ENCODE results near the gene LYAR.

LYAR gene

DNA sequence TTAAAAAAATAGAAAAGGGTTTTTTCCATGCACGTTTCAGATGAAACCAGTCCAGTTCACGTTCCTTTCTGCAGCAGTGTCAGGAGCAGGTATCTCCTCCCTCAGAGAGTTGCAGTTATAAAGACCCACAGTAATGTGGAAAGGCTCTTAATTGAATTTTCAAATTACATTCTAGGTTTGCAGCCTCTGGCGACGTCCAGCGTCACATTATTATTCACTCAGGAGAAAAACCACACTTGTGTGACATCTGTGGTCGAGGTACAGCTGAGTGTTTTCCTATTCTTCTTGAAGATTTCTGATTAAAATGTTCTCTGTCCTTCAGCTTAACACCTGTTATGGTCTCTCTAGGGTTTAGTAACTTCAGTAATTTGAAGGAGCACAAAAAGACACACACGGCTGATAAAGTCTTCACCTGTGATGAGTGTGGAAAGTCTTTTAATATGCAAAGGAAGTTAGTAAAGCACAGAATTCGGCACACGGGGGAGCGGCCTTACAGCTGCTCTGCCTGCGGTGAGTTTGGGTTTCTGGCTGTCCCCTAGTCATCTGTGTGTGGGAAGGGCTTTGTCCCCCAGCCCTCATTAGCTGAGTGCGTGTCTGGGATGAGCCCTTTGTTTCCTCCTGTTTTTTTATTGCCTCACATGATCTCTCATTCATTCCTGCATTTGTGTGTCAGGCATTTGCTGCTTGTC, 25.7 kb upstream of the LYAR start:
- no peak for DNase-seq

DNA sequence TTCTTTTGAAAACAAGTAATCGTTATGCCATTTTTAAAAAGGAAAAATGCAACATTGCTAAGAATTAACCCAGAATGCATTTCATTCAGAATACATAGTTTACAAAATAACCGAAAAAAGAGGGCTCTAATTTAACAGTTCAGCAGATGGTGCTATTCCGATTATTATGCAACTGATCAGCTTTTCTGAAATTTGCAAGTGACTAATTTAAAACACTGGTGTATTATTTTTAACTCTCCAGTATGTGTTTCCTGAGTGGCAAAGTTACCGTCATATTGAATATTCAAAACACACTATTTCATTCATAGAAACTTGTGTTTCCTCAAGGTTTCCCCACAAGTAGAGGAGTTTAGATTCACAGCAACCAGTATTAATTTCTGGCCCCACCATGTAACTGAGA, 21.2 kb upstream of the LYAR start:
- DNase-seq: no peak

DNA sequence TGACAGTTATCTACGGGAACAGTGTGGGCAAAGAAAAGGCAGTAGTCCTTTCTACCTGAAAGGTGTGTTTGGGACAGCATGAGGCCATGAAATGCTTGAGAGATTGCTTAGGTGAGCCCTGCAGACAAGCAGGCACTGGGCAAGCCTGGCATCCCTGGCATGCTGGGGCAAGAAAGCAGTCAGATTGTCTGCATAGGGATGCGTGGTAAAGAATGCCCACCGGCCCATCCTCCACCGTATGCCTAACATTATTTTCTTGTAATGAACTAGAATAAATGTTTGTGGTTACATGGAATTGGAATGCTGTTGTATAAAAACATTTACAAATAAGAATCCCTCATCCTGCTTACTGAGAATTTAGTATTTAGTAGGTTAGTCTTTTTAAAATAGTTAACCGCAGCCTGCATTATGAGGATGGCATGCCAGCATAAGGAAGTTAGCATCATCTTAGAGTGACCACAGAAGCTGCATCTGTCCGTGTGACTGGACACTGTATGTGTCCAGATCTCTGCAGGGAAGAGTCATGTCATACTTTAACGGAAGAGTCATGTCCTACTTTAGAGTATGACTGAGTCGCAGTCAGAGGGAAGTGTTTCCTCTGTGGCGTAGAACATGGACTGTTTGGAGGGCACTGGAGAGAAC, 19.0 kb upstream of the LYAR start:
- DNase-seq: no peak

- DNase-seq: no peak
Measured at GRCh38 chr4:4306920-4307319, 17.0 kb upstream of the LYAR start.

DNA sequence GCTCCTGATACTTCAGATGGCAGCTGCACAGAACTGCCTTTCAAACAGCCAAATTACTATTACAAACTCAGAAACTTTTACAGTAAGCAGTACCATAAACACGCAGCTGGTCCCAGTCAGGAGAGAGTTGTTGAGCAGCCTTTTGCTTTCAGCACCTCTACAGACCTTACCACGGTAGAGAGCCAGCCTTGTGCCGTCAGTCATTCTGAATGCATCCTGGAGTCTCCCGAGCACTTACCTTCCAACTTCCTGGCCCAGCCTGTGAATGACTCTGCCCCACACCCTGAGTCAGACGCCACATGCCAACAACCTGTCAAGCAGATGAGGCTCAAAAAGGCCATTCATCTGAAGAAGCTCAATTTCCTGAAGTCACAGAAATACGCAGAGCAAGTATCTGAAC, 12.5 kb upstream of the LYAR start:
- DNase-seq: no peak

- no peak for DNase-seq
Measured at GRCh38 chr4:4302001-4302400, 12.0 kb upstream of the LYAR start.

DNA sequence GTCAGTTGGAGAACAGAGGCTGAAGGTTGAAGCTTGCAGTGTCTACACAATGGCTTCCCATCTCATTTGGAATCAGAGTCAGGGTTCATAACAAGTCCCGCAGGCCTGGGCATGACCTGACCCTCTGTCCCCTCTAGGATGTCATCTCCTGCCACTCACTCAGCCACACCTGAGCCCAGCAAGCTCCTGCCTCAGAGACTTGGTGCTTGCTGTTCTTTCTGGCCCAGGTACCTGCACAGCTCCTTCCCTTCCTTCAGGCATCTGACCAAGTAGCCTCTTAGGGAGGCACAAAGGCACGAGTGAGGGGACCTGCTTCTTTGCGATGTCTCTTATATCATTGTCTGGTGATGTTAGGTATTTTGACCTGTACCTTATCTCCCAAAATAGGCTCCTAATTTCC, 9.1 kb upstream of the LYAR start:
- DNase-seq: no peak

- no peak for DNase-seq
Measured at GRCh38 chr4:4296283-4296846, 6.4 kb upstream of the LYAR start.

DNA sequence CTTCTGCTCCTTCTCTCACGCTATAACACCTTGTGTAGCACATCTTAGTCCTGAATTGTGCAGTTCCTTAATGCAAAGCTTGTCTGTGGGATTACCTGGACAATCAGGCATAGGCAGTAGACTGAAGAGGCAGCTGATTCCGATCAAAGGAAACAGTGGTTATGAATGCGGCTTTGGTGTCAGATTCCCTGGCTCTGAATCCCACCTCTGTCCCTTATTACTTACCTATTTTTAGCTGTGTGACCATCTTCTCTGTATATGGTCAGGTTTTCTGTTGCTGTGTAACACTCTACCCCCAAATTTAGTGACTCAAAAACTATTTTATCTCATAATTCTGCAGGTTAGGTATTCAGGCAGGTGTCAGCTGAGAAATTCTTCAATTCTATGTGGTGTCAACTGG, 3.3 kb upstream of the LYAR start:
- no peak for DNase-seq

- no peak for DNase-seq
Measured at GRCh38 chr4:4289597-4289940, 385 bp downstream of the LYAR start.

DNA sequence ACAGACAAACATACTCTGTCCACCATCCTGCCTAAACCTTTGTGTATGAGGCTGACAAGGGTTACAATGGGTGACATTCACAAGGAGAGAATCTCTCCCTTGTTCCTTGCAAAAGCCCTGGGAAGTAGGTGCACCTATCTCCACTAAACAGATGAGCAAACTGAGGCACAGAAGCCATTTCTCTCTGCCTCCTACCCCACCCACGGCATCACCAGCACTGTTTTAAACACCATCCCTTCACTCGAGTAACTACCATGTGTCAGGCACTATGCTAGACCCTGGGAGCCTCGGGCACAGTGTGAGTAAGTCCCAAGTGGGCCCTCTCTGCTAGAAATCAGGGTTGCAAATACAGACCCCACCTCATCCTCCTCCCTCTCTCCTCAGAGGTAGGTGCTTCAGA, 899 bp downstream of the LYAR start:
- DNase-seq: no peak

DNA sequence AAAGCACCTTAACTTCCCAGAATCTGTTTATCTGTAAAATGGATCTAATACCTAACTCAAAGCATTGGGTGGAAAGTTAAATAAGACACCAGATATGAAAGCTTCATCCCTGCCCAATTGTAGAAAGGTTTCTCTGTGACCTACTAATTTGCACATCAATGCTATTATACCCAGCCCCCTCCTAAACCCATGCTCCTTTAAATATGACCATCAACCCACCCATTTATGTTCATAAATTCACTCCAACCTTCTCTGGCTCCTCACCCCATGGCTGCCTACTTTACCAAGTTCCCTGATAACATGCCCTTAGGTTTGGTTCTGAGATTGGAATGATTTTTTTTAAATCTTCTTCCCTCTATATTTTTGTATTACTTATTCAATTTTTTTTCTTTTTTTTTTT, 1.9 kb downstream of the LYAR start:
- DNase-seq: no peak

DNA sequence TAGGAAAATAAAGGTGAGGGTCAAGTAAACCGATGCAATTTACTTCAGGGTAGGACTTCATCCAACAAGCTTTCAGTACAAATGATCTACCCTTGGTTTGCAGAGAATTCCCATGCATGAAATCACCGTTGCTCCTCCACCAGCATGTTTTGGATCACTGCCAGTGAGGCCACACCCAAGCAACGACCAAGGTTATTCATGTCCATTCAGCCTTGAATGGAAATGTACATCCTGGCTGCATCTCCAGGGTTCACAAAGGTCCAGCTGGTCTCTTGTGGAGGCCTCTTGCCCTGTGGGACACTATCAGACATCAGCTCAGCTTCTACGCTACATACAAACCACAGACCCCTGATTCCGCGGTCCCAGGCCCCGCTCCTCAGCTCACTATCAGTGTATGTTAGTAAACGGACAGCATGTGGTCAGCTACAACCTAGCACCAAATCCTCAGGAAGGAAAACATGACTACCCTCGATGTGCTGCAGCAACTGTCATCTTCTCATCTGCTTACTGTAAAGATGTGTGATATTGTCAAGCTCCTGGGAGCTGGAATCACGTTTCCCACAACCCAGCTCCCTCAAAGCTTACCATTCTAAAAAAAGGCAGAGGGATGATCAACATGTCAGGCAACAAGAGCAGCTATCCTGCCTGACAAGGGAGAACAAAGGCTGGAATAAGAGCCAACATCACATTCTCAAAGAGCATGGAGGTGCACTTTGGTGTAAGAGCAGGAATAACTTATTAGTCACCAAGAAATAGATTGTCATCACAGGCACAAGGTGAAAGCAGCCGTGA, 4.9 kb downstream of the LYAR start:
- DNase-seq: no peak

- no peak for DNase-seq
Measured at GRCh38 chr4:4281787-4282186, 8.2 kb downstream of the LYAR start.

- no peak for DNase-seq
Measured at GRCh38 chr4:4277531-4277930, 12.4 kb downstream of the LYAR start.

GRCh38 chr4:4274226-4274625, 15.7 kb downstream of the LYAR start:
- no peak for DNase-seq

GRCh38 chr4:4271912-4272311, 18.0 kb downstream of the LYAR start:
- DNase-seq: no peak

DNA sequence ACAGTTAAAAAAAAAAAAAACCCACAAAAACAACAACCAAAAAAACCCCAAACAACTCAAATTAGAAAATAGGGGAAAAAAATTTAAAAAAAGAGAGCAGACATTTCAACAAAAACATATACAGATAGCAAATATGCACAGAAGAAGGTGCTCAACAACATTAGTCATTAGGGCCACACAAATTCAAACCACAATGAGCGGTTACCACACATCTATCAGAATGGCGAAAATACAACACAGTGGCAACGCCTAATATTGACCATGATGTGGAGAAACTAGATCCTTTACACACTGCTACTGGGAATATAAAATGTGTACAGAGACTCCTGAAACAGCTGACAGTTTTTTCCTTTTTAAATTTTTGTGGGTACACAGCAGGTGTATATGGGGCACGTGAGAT, 19.4 kb downstream of the LYAR start:
- DNase-seq: no peak

- peak; percentile 17 for DNase-seq
Measured at GRCh38 chr4:4269856-4270255, 20.1 kb downstream of the LYAR start.

DNA sequence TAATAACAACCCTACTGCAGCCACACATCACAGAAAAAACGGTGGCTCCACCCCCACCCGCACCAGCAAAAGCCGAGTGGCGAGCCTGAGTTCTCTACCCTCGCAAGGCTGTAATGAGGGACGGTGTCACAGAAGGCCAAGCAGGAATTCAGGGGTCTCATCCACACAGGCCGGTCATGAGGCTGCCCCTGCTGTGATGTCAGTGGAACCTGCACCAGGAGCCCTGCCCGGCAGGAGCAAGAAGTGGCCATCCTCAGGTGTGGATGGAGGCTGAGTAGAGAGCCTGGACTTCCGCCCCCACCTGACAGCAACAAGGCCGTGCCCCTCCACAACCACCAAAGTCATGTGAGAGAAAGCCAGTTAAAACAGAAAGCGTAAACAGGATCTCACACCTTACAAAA, 20.6 kb downstream of the LYAR start:
- DNase-seq: peak; percentile 23

DNA sequence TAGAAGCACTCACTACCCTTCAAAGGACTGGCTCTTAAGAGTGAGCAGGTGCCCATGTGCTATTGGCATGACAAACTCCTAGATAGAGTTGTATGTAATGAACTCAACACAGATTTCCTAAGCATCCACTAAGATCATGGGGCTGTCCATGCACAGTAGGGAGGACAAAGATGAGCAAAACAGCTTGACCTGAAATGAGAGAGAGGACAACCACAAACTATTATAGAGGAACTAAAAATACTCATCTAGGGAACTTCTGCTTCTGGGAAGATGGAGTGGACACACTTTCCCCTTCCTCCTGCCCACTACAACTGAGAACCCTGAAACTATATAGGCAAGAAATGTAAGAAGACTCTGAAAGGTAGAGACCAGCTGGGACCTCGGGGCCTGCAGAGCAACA, 21.2 kb downstream of the LYAR start:
- no peak for DNase-seq

- DNase-seq: no peak
Measured at GRCh38 chr4:4267981-4268380, 22.0 kb downstream of the LYAR start.

- no peak for DNase-seq
Measured at GRCh38 chr4:4260185-4260751, 29.7 kb downstream of the LYAR start.
